Panc1 (cell line): ENCODE measurements around the gene PIP4K2C. TPM values are rescaled to one million over a fixed set of nuclear protein-coding genes. Genes with fewer than 3 reads are reported as not detected.

ENCODE experiments used
- ATAC-seq: fragments of 200-7000 bp; cut with Tn5 transposase; 2 replicates; pipeline ENCODE4 v1.9.1; 2020; ENCODE audit warnings: mild to moderate bottlenecking, moderate library complexity
- BruUV-seq: library from RNA; stranded (reverse); fragments of 400-500 nt; replicated peaks from 2 replicates; lab custom pipeline; 2021; lab: Mats Ljungman, UMichigan
- CTCF ChIA-PET: fragments of 300-600 bp; sonication (Branson Sonifier 250); formaldehyde crosslinking; loops from one replicate; lab custom pipeline; 2022; ENCODE audit warnings: antibody characterized with exemption; lab: Charles Lee
- POLR2A ChIA-PET: fragments of 300-600 bp; sonication (Branson Sonifier 250); formaldehyde crosslinking; loops from one replicate; lab custom pipeline; 2022; ENCODE audit warnings: antibody characterized with exemption; lab: Charles Lee
- DNase-seq: peaks from one replicate; pipeline ENCODE4 v3.0.0-alpha.2; 2010; ENCODE audit warnings: low read depth, low spot score
- H3K27ac ChIP-seq: 2 replicates; pipeline ENCODE4 v1.5.1; 2011; ENCODE audit warnings: mild to moderate bottlenecking, low read length, inconsistent platforms
- H3K27me3 ChIP-seq: fragments of 200-500 bp; sonication (Bioruptor generic); 2 replicates; pipeline ENCODE4 v1.6.0; 2014; ENCODE audit warnings: low read length, inconsistent platforms; ENCODE audit not compliant: control insufficient read depth, insufficient read depth
- H3K36me3 ChIP-seq: fragments of 200-500 bp; sonication (Bioruptor generic); 2 replicates; pipeline ENCODE4 v1.5.1; 2014; ENCODE audit warnings: inconsistent platforms, mild to moderate bottlenecking, low read length, moderate library complexity; ENCODE audit not compliant: control insufficient read depth, insufficient read depth
- H3K4me1 ChIP-seq: 2 replicates; pipeline ENCODE4 v1.5.1; 2011; ENCODE audit warnings: inconsistent platforms, mild to moderate bottlenecking, low read length, moderate library complexity; ENCODE audit not compliant: control insufficient read depth, insufficient read depth
- H3K4me3 ChIP-seq, 2 experiments: 2 replicates each; pipeline ENCODE4 v1.5.1; 2011 to 2012; ENCODE audit warnings: low read depth in 2 of 2, low read length in 2 of 2, mild to moderate bottlenecking in 2 of 2, inconsistent platforms in 1 of 2, moderate library complexity in 1 of 2
- H3K9me3 ChIP-seq: fragments of 200-500 bp; sonication (Bioruptor generic); 2 replicates; pipeline ENCODE4 v1.5.1; 2014; ENCODE audit warnings: low read depth, mild to moderate bottlenecking, inconsistent platforms, low read length, moderate library complexity; ENCODE audit not compliant: control insufficient read depth, insufficient read depth
- CTCF ChIP-seq: fragments of 450-650 bp; IDR thresholded peaks from 2 replicates; pipeline ENCODE4 v1.5.1; 2017; ENCODE audit warnings: mild to moderate bottlenecking
- POLR2AphosphoS5 ChIP-seq: IDR thresholded peaks from 2 replicates; pipeline ENCODE4 v1.6.1; 2012; ENCODE audit warnings: mild to moderate bottlenecking, low read depth, low read length, moderate library complexity
- REST ChIP-seq, 2 experiments: IDR thresholded peaks; 2 replicates each; pipeline ENCODE4 v1.6.1; 2011 to 2012; ENCODE audit warnings: low read depth in 2 of 2, control low read depth in 1 of 2, low read length in 1 of 2, mild to moderate bottlenecking in 1 of 2, moderate library complexity in 1 of 2; ENCODE audit not compliant: insufficient read depth in 1 of 2
- SIN3A ChIP-seq: IDR thresholded peaks from 2 replicates; pipeline ENCODE4 v1.6.1; 2012; ENCODE audit warnings: low read depth, mild to moderate bottlenecking, low read length, moderate library complexity, borderline replicate concordance; ENCODE audit not compliant: insufficient read depth
- TCF7L2 ChIP-seq: IDR thresholded peaks from 2 replicates; pipeline ENCODE4 v1.6.1; 2011; ENCODE audit warnings: mild to moderate bottlenecking, low read depth, low read length, inconsistent platforms
- in situ Hi-C: cut with HindIII; loops from 2 replicates; pipeline ENCODE4 v1.10.0; 2016; ENCODE audit warnings: low sequenced_read_pairs, low pct_unique_long_range_greater_than_20kb
- intact Hi-C: fragments of 100-400 bp; cut with micrococcal nuclease; formaldehyde crosslinking; loops from one replicate; pipeline ENCODE4 v1.10.0; 2022; ENCODE audit not compliant: unreplicated experiment
- total RNA-seq: library from RNA; stranded (reverse); gene quantifications from one replicate; pipeline ENCODE4 v1.2.1, GENCODE V29; 2021; ENCODE audit not compliant: unreplicated experiment

Gene PIP4K2C
- total RNA-seq, 1 experiment from 2014 or later = 62.6 TPM

- ATAC-seq (peak; percentile 1; the same call in 1 of the 2 replicates), DNase-seq (no peak)
- intact Hi-C loops = no loop called here
- CTCF ChIA-PET = no interaction called here
- Histone ChIP-seq H3K27me3 (no peaks in the 10 kb centered on the region), H3K4me1 (peaks cover 20% of the 10 kb centered on the region), H3K9me3 (no peaks in the 10 kb centered on the region), H3K36me3 (peaks cover 4% of the 10 kb centered on the region; the same call in 1 of the 2 replicates), H3K4me3 (peak overlapping the region; percentile 58 to 59), H3K27ac (no peak overlapping the region)
- in situ Hi-C loops = no loop called here
- BruUV-seq = no TSS peak
- no peak for TF ChIP-seq TCF7L2
- no peak for TF ChIP-seq REST (IDR thresholded peaks at IDR 0.05; ENCODE audit: insufficient read depth in 1 of 2, low read depth in 2 of 2, low read length in 1 of 2)
- no peak for TF ChIP-seq CTCF
- TF ChIP-seq SIN3A = no peak
- TF ChIP-seq POLR2AphosphoS5 = no peak
- POLR2A ChIA-PET = no interaction called here
These were observed 41.6 kb upstream of the PIP4K2C start for GRCh38 chr12:57549203-57549908.

GRCh38 chr12:57549909-57550640 lies 40.9 kb upstream of the PIP4K2C start, which contains the start of gene KIF5A:
TSS of gene KIF5A (plus strand) at chr12:57550044. CDS start at chr12:57550272, 228 bp downstream.
- TF ChIP-seq TCF7L2 (no peak), SIN3A (no peak), POLR2AphosphoS5 (no peak), CTCF (no peak; the same call in 1 of the 2 replicates), REST (IDR thresholded peaks at IDR 0.05; ENCODE audit: insufficient read depth in 1 of 2, low read depth in 2 of 2, low read length in 1 of 2) (no peak)
- H3K27ac ChIP-seq = peak within 1 kb of the TSS; percentile 20; the same call in 1 of the 2 replicates
- H3K27me3 ChIP-seq = no peaks in the 10 kb centered on the region
- no TSS peak for BruUV-seq
- ChIA-PET CTCF (no interaction called here), POLR2A (no interaction called here)
- DNase-seq (no peak), ATAC-seq (peak; percentile 63)
- H3K4me1 ChIP-seq = peaks cover 16% of the 10 kb centered on the region
- H3K4me3 ChIP-seq = peak within 1 kb of the TSS; percentile 58 to 59
- intact Hi-C loops = no loop called here
- peaks cover 4% of the 10 kb centered on the region; the same call in 1 of the 2 replicates for H3K36me3 ChIP-seq
- in situ Hi-C loops = no loop called here
- H3K9me3 ChIP-seq = no peaks in the 10 kb centered on the region
